GM20000 (cell line): Measurements from ENCODE around the gene KRT80.

Experiments used
- DNase-seq: peaks from one replicate; pipeline ENCODE4 v3.0.0; 2012; ENCODE audit warnings: low spot score
- CTCF ChIP-seq: IDR thresholded peaks from 2 replicates; pipeline ENCODE4 v1.5.1; 2012; ENCODE audit warnings: mild to moderate bottlenecking, control low read depth; ENCODE audit errors: extremely low read depth, missing control alignments

KRT80 gene

GRCh38 chr12:52164624-52165023, 27.2 kb downstream of the KRT80 start:
- no peak for DNase-seq
- TF ChIP-seq CTCF, result no peak

- no peak for TF ChIP-seq CTCF
- DNase-seq, result no peak
Observed at GRCh38 chr12:52162981-52163380, 28.8 kb downstream of the KRT80 start.

- DNase-seq, result no peak
- no peak for TF ChIP-seq CTCF
Observed at GRCh38 chr12:52160200-52160599, 31.6 kb downstream of the KRT80 start.

- no peak for TF ChIP-seq CTCF
- no peak for DNase-seq
Observed at GRCh38 chr12:52157566-52158150, 34.2 kb downstream of the KRT80 start.

GRCh38 chr12:52156757-52157565, 34.9 kb downstream of the KRT80 start:
- TF ChIP-seq CTCF, result peak; percentile 91
- DNase-seq, result peak; percentile 83

GRCh38 chr12:52156311-52156710, 35.5 kb downstream of the KRT80 start:
- no peak for DNase-seq
- TF ChIP-seq CTCF, result no peak

- no peak for DNase-seq
- TF ChIP-seq CTCF, result no peak
Observed at GRCh38 chr12:52155048-52155868, 36.6 kb downstream of the KRT80 start.
